Smooth muscle cell of the pulmonary artery (primary cell): Measurements from ENCODE around the gene TUBG1. TPM values are rescaled to one million over a fixed set of nuclear protein-coding genes. Genes with fewer than 3 reads are reported as not detected.

Experiments used
- total RNA-seq: library from RNA; depleted of rRNA; stranded (reverse); fragments of >200 nt; gene quantifications from 2 replicates; pipeline ENCODE4 v1.2.3, GENCODE V29; 2014

The TUBG1 gene
- total RNA-seq, result 23.8 and 37.4 TPM in 2 replicates

GRCh38 chr17:42609182-42609813 is at the start of gene TUBG1, which contains the start of gene RETREG3:
TSS of gene TUBG1 (plus strand) at chr17:42609683. CDS start at chr17:42609738, 55 bp downstream.
TSS of gene RETREG3 (minus strand) at chr17:42609374. CDS start at chr17:42609324, 50 bp downstream.

GRCh38 chr17:42561897-42562387 is 47.5 kb upstream of the TUBG1 start, which contains the start of gene COASY:
TSS of gene COASY (plus strand) at chr17:42562148. CDS start at chr17:42562623, 475 bp downstream.

GRCh38 chr17:42566883-42567573 is 42.5 kb upstream of the TUBG1 start, which contains the start of gene MLX:
TSS of gene MLX (plus strand) at chr17:42567100. CDS start at chr17:42567125, 25 bp downstream.

GRCh38 chr17:42577532-42578281 is 31.8 kb upstream of the TUBG1 start, which contains the start of gene PSMC3IP:
TSS of gene PSMC3IP (minus strand) at chr17:42577729. CDS start at chr17:42577686, 43 bp downstream.

GRCh38 chr17:42659079-42659931 is 49.8 kb downstream of the TUBG1 start, which contains the start of gene TUBG2:
TSS of gene TUBG2 (plus strand) at chr17:42659284. CDS start at chr17:42659504, 220 bp downstream.

Other genes starting within 250 kb of the TUBG1 start
- 162 and 175 TPM in 2 replicates for gene STAT3, start 221.2 kb upstream of the TUBG1 start, total RNA-seq
- 538 and 866 TPM in 2 replicates for gene CAVIN1, start 186.4 kb upstream of the TUBG1 start, total RNA-seq
- 98.5 and 104 TPM in 2 replicates for gene ATP6V0A1, start 150.8 kb upstream of the TUBG1 start, total RNA-seq
- gene NAGLU, start 73.4 kb upstream of the TUBG1 start, total RNA-seq, result 68.0 and 69.1 TPM in 2 replicates
- gene HSD17B1, start 56.8 kb upstream of the TUBG1 start, total RNA-seq, result 2.0 and 5.7 TPM in 2 replicates
- gene COASY, start 47.5 kb upstream of the TUBG1 start, total RNA-seq, result 24.2 and 31.5 TPM in 2 replicates
- gene MLX, start 42.6 kb upstream of the TUBG1 start, total RNA-seq, result 37.1 and 42.2 TPM in 2 replicates
- 3.7 and 4.3 TPM in 2 replicates for gene PSMC3IP, start 32.0 kb upstream of the TUBG1 start, total RNA-seq
- 58.5 and 62.9 TPM in 2 replicates for gene RETREG3, start 309 bp upstream of the TUBG1 start, total RNA-seq
- gene TUBG2, start 49.6 kb downstream of the TUBG1 start, total RNA-seq, result 12.0 and 15.6 TPM in 2 replicates
- gene PLEKHH3, start 67.3 kb downstream of the TUBG1 start, total RNA-seq, result 16.9 and 23.8 TPM in 2 replicates
- gene CCR10, start 72.2 kb downstream of the TUBG1 start, total RNA-seq, result 2.9 and 6.0 TPM in 2 replicates
- 57.2 and 112 TPM in 2 replicates for gene CNTNAP1, start 72.8 kb downstream of the TUBG1 start, total RNA-seq
- gene EZH1, start 135.4 kb downstream of the TUBG1 start, total RNA-seq, result 20.6 and 21.3 TPM in 2 replicates
- gene RAMP2, start 151.5 kb downstream of the TUBG1 start, total RNA-seq, result 0.13 and 0.46 TPM in 2 replicates
- 44.1 and 44.4 TPM in 2 replicates for gene VPS25, start 163.8 kb downstream of the TUBG1 start, total RNA-seq
- gene WNK4, start 170.9 kb downstream of the TUBG1 start, total RNA-seq, result 0.20 and 0.79 TPM in 2 replicates
- 41.7 and 50.0 TPM in 2 replicates for gene COA3, start 189.0 kb downstream of the TUBG1 start, total RNA-seq
- 0.07 and 0.36 TPM in 2 replicates for gene CNTD1, start 189.2 kb downstream of the TUBG1 start, total RNA-seq
- 94.1 and 99.6 TPM in 2 replicates for gene BECN1, start 214.6 kb downstream of the TUBG1 start, total RNA-seq
- 60.6 and 62.2 TPM in 2 replicates for gene PSME3, start 223.7 kb downstream of the TUBG1 start, total RNA-seq
- 0.79 and 0.85 TPM in 2 replicates for gene AOC2, start 234.9 kb downstream of the TUBG1 start, total RNA-seq
- 1.3 and 5.9 TPM in 2 replicates for gene AOC3, start 241.5 kb downstream of the TUBG1 start, total RNA-seq